ENCODE measurements around the gene KIAA0753. TPM values are rescaled to one million over a fixed set of nuclear protein-coding genes. Genes with fewer than 3 reads are reported as not detected.

Gene KIAA0753
- total RNA-seq, 6 donors from 2014 or later, result 12.4 to 58.7 (median 19.7) TPM

GRCh38 chr17:6591599-6592158 is 48.8 kb downstream of the KIAA0753 start:
- H3K36me3 ChIP-seq, result peaks cover 18 to 89% (median 43%) of the 10 kb centered on the region in 4 donors
- WGBS, 2 donors, result 64 to 65% methylated on average over 7 of the region's 7 CpGs
- peak in 1 of 2 donors; percentile 49 for ATAC-seq (ENCODE audit: low FRiP score in 2 of 2)

GRCh38 chr17:6589266-6589946 is 51.1 kb downstream of the KIAA0753 start:
- TF ChIP-seq POLR2AphosphoS5 (IDR thresholded peaks at IDR 0.05), result no peak
- TF ChIP-seq POLR2A (IDR thresholded peaks at IDR 0.05), result no peak
- no peak for TF ChIP-seq EP300 (IDR thresholded peaks at IDR 0.05)
- TF ChIP-seq CTCF (IDR thresholded peaks at IDR 0.05), result no peak
- no peak for DNase-seq
- ATAC-seq (ENCODE audit: low FRiP score in 2 of 2), result no peak
- no peaks in the 10 kb centered on the region for H3K27me3 ChIP-seq
- 89 to 91% methylated on average over 15 of the region's 15 CpGs for WGBS, 2 donors
- H3K36me3 ChIP-seq, result peaks cover 15 to 85% (median 28%) of the 10 kb centered on the region in 4 donors
- peaks cover 0 to 10% (median 2%) of the 10 kb centered on the region in 4 donors for H3K4me1 ChIP-seq
- peaks cover 0 to 5% (median 0%) of the 10 kb centered on the region in 4 donors for H3K9me3 ChIP-seq
- H3K4me3 ChIP-seq, result no peak overlapping the region
- H3K27ac ChIP-seq, result no peak overlapping the region

More at GRCh38 chr17:6591599-6592158, 48.8 kb downstream of the KIAA0753 start:
- Histone ChIP-seq H3K9me3 (no peaks in the 10 kb centered on the region), H3K27ac (peak overlapping the region in 3 of 4 donors; percentile 45 to 78 (median 46)), H3K4me1 (peaks cover 0 to 10% (median 3%) of the 10 kb centered on the region in 4 donors), H3K4me3 (no peak overlapping the region), H3K27me3 (no peaks in the 10 kb centered on the region)
- no peak for TF ChIP-seq CTCF (IDR thresholded peaks at IDR 0.05)
- no peak for TF ChIP-seq POLR2A (IDR thresholded peaks at IDR 0.05)
- no peak for TF ChIP-seq EP300 (IDR thresholded peaks at IDR 0.05)
- no peak for TF ChIP-seq POLR2AphosphoS5 (IDR thresholded peaks at IDR 0.05)
- peak in 1 of 2 donors; percentile 35 for DNase-seq

GRCh38 chr17:6588165-6588564 is 52.3 kb downstream of the KIAA0753 start:
- H3K27ac ChIP-seq, result no peak overlapping the region
- H3K36me3 ChIP-seq, result peaks cover 15 to 80% (median 21%) of the 10 kb centered on the region in 4 donors
- H3K27me3 ChIP-seq, result no peaks in the 10 kb centered on the region
- peaks cover 0 to 5% (median 0%) of the 10 kb centered on the region in 4 donors for H3K9me3 ChIP-seq
- WGBS, 2 donors, result 93 to 96% methylated on average over 5 of the region's 5 CpGs
- TF ChIP-seq EP300 (IDR thresholded peaks at IDR 0.05) (no peak), POLR2A (IDR thresholded peaks at IDR 0.05) (no peak), CTCF (IDR thresholded peaks at IDR 0.05) (no peak), POLR2AphosphoS5 (IDR thresholded peaks at IDR 0.05) (no peak)
- DNase-seq (no peak), ATAC-seq (ENCODE audit: low FRiP score in 2 of 2) (no peak)
- no peak overlapping the region for H3K4me3 ChIP-seq
- peaks cover 0 to 10% (median 2%) of the 10 kb centered on the region in 4 donors for H3K4me1 ChIP-seq

DNA sequence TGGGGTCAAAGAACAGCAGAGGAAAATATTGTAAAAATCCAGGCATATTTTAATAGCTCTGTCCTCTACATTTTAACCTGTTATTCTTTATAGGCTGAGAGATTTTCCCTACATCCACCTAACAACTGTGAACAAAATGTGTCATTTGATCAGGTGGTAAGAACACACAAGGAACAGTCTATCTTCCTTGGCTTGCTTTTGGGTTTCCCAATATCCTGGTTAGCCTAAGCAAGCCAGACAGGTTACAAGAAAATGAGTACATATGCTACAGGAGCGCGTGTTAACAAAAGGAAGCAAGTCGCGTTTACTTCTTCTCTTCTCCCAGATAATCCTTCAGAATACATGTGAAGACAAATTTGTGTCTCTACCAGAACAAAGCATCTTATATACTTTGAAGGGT is 53.2 kb downstream of the KIAA0753 start:
- H3K27me3 ChIP-seq, result no peaks in the 10 kb centered on the region
- H3K27ac ChIP-seq, result no peak overlapping the region
- H3K36me3 ChIP-seq, result peaks cover 15 to 75% (median 21%) of the 10 kb centered on the region in 4 donors
- peaks cover 0 to 5% (median 0%) of the 10 kb centered on the region in 4 donors for H3K9me3 ChIP-seq
- WGBS, 2 donors, result 74 to 88% methylated on average over 4 of the region's 4 CpGs
- ATAC-seq (ENCODE audit: low FRiP score in 2 of 2) (no peak), DNase-seq (no peak)
- peaks cover 0 to 10% (median 2%) of the 10 kb centered on the region in 4 donors for H3K4me1 ChIP-seq
- H3K4me3 ChIP-seq, result no peak overlapping the region
- TF ChIP-seq POLR2A (IDR thresholded peaks at IDR 0.05) (no peak), EP300 (IDR thresholded peaks at IDR 0.05) (no peak), CTCF (IDR thresholded peaks at IDR 0.05) (no peak)
